Common myeloid progenitor, CD34-positive (primary cell): Measurements from ENCODE around the gene IFTAP.

ENCODE experiments used
- CTCF ChIA-PET: fragments of 350-600 bp; sonication (Branson Sonifier 250); formaldehyde crosslinking; loops from one replicate; lab custom pipeline; 2021; ENCODE audit warnings: antibody characterized with exemption; lab: Charles Lee
- POLR2A ChIA-PET: fragments of 350-600 bp; sonication (Branson Sonifier 250); formaldehyde crosslinking; loops from one replicate; lab custom pipeline; 2021; ENCODE audit warnings: antibody characterized with exemption; lab: Charles Lee
- DNase-seq, 3 donors: peaks; one replicate each; pipeline versions ENCODE4 v3.0.0 to v3.0.0-alpha.2; 2013
- H3K27ac ChIP-seq, 2 experiments: 1 replicate in 1 of 2; 2 replicates in 1 of 2; pipeline ENCODE4 v1.7.0; 2013; ENCODE audit warnings: inconsistent platforms in 2 of 2, low read length in 2 of 2, mild to moderate bottlenecking in 2 of 2, low read depth in 1 of 2, moderate library complexity in 1 of 2; ENCODE audit not compliant: severe bottlenecking in 2 of 2, insufficient read depth in 1 of 2, poor library complexity in 1 of 2
- H3K27me3 ChIP-seq, 5 experiments: replicated peaks in 2 of 5; 1 replicate in 3 of 5; 2 replicates in 2 of 5; pipeline versions ENCODE4 v1.6.1 to v1.7.0; 2013; ENCODE audit warnings: low read length in 4 of 5, mild to moderate bottlenecking in 2 of 5, moderate library complexity in 2 of 5, inconsistent platforms in 1 of 5; ENCODE audit not compliant: insufficient read depth in 5 of 5, control insufficient read depth in 4 of 5
- H3K36me3 ChIP-seq, 4 experiments: 1 replicate in 2 of 4; 2 replicates in 2 of 4; pipeline versions ENCODE4 v1.6.1 to v1.7.0; 2013; ENCODE audit warnings: low read length in 3 of 4, control low read depth in 1 of 4, mild to moderate bottlenecking in 1 of 4; ENCODE audit not compliant: control insufficient read depth in 4 of 4, insufficient read depth in 4 of 4
- H3K4me1 ChIP-seq, 4 experiments: 1 replicate in 3 of 4; 2 replicates in 1 of 4; pipeline versions ENCODE4 v1.6.1 to v1.7.1; 2013; ENCODE audit warnings: low read length in 3 of 4, mild to moderate bottlenecking in 3 of 4, control low read depth in 1 of 4, inconsistent platforms in 1 of 4, moderate library complexity in 1 of 4; ENCODE audit not compliant: control insufficient read depth in 4 of 4, insufficient read depth in 4 of 4; ENCODE audit errors: control extremely low read depth in 1 of 4
- H3K4me3 ChIP-seq, 7 experiments: 1 replicate in 4 of 7; 2 replicates in 3 of 7; pipeline versions ENCODE4 v1.5.1 to v1.7.0; 2013; ENCODE audit warnings: mild to moderate bottlenecking in 7 of 7, low read length in 6 of 7, moderate library complexity in 6 of 7, inconsistent platforms in 2 of 7, low read depth in 2 of 7, control low read depth in 1 of 7; ENCODE audit not compliant: insufficient read depth in 4 of 7, control insufficient read depth in 1 of 7; ENCODE audit errors: extremely low read depth in 1 of 7
- H3K9me3 ChIP-seq, 5 experiments: 1 replicate in 4 of 5; 2 replicates in 1 of 5; pipeline versions ENCODE4 v1.6.1 to v1.7.1; 2013; ENCODE audit warnings: low read length in 4 of 5, mild to moderate bottlenecking in 2 of 5, inconsistent platforms in 1 of 5, low read depth in 1 of 5, moderate library complexity in 1 of 5; ENCODE audit not compliant: control insufficient read depth in 4 of 5, insufficient read depth in 2 of 5; ENCODE audit errors: control extremely low read depth in 1 of 5
- WGBS: methylation state at CpG from one replicate; pipeline ENCODE4 v1.1.5; 2013; ENCODE audit not compliant: insufficient coverage; 5-methylcytosine and 5-hydroxymethylcytosine counted together

Gene IFTAP

GRCh38 chr11:36565031-36565610 is 29.2 kb upstream of the IFTAP start:
- H3K4me3 ChIP-seq, result peak overlapping the region in 6 of 7 experiments; percentile 40 to 76 (median 56)

GRCh38 chr11:36566407-36567053 is 27.8 kb upstream of the IFTAP start:
- Histone ChIP-seq H3K27me3 (no peaks in the 10 kb centered on the region), H3K36me3 (no peaks in the 10 kb centered on the region), H3K9me3 (no peaks in the 10 kb centered on the region), H3K4me3 (no peak overlapping the region), H3K27ac (no peak overlapping the region), H3K4me1 (peaks cover 0 to 11% (median 7%) of the 10 kb centered on the region in 4 experiments)
- WGBS, result 100% methylated on average over 3 of the region's 4 CpGs
- ChIA-PET CTCF (interaction anchor here (1.0 to 7.7 kb wide), 8 partner anchors 8 to 182 kb away, joined by 3 to 89 read pairs (median 28); no protein-coding TSS in a partner anchor), POLR2A (no interaction called here)
- DNase-seq, result no peak

More at GRCh38 chr11:36565031-36565610, 29.2 kb upstream of the IFTAP start:
- Histone ChIP-seq H3K4me1 (peaks cover 0 to 11% (median 7%) of the 10 kb centered on the region in 4 experiments), H3K27me3 (no peaks in the 10 kb centered on the region), H3K9me3 (no peaks in the 10 kb centered on the region), H3K27ac (no peak overlapping the region), H3K36me3 (no peaks in the 10 kb centered on the region)
- DNase-seq, result peak; percentile 10 to 52 (median 30)
- ChIA-PET POLR2A (interaction anchor here (0.5 to 0.9 kb wide), 2 partner anchors 58 to 548 kb away, joined by 3 to 4 read pairs; no protein-coding TSS in a partner anchor), CTCF (interaction anchor here (0.9 to 7.7 kb wide), 22 partner anchors 10 to 273 kb away, joined by 3 to 89 read pairs (median 8); partner anchors contain the start of gene TRAF6)
- WGBS, result 68% methylated on average over 4 of the region's 6 CpGs

GRCh38 chr11:36567694-36568093 is 26.6 kb upstream of the IFTAP start, which contains the start of gene RAG1:
TSS of gene RAG1 (plus strand) at chr11:36568007. CDS start at chr11:36573305, 5,298 bp downstream.
- Histone ChIP-seq H3K4me3 (peak within 1 kb of the TSS in 1 of 7 experiments; percentile 1), H3K27me3 (no peaks in the 10 kb centered on the region), H3K36me3 (no peaks in the 10 kb centered on the region), H3K27ac (no peak within 1 kb of the TSS), H3K9me3 (no peaks in the 10 kb centered on the region), H3K4me1 (peaks cover 0 to 11% (median 7%) of the 10 kb centered on the region in 4 experiments)
- no CpG with 5 or more reads among the region's 1 CpG for WGBS
- no peak for DNase-seq
- ChIA-PET CTCF (interaction anchor here (1.0 to 6.7 kb wide), 3 partner anchors 51 to 181 kb away, joined by 5 to 86 read pairs (median 59); no protein-coding TSS in a partner anchor), POLR2A (no interaction called here)

GRCh38 chr11:36569095-36569494 is 25.2 kb upstream of the IFTAP start:
- H3K4me3 ChIP-seq, result no peak overlapping the region
- POLR2A ChIA-PET, result no interaction called here

GRCh38 chr11:36574486-36574885 is 19.8 kb upstream of the IFTAP start:
- CTCF ChIA-PET, result interaction anchor here (1.1 to 7.8 kb wide), 3 partner anchors 11 to 172 kb away, joined by 3 to 50 read pairs (median 4); no protein-coding TSS in a partner anchor
- WGBS, result 96% methylated on average over 8 of the region's 8 CpGs
- POLR2A ChIA-PET, result no interaction called here
- Histone ChIP-seq H3K36me3 (peaks cover 0 to 5% (median 0%) of the 10 kb centered on the region in 4 experiments), H3K4me3 (no peak overlapping the region), H3K4me1 (no peaks in the 10 kb centered on the region), H3K27ac (no peak overlapping the region), H3K27me3 (no peaks in the 10 kb centered on the region), H3K9me3 (peaks cover 0 to 2% (median 0%) of the 10 kb centered on the region in 5 experiments)
- no peak for DNase-seq

More at GRCh38 chr11:36569095-36569494, 25.2 kb upstream of the IFTAP start:
- Histone ChIP-seq H3K27ac (no peak overlapping the region), H3K36me3 (peaks cover 0 to 4% (median 0%) of the 10 kb centered on the region in 4 experiments), H3K9me3 (peaks cover 0 to 1% (median 0%) of the 10 kb centered on the region in 5 experiments), H3K27me3 (no peaks in the 10 kb centered on the region), H3K4me1 (peaks cover 0 to 11% (median 7%) of the 10 kb centered on the region in 4 experiments)
- CTCF ChIA-PET, result no interaction called here
- no peak for DNase-seq
- 98% methylated on average over 4 of the region's 4 CpGs for WGBS

GRCh38 chr11:36577373-36577772 is 16.9 kb upstream of the IFTAP start:
- no CpG with 5 or more reads among the region's 2 CpGs for WGBS
- CTCF ChIA-PET, result interaction anchor here (0.7 to 7.8 kb wide), 3 partner anchors 14 to 124 kb away, joined by 3 to 50 read pairs (median 3); no protein-coding TSS in a partner anchor
- Histone ChIP-seq H3K36me3 (peaks cover 0 to 5% (median 0%) of the 10 kb centered on the region in 4 experiments), H3K27me3 (no peaks in the 10 kb centered on the region), H3K4me1 (no peaks in the 10 kb centered on the region), H3K4me3 (no peak overlapping the region), H3K27ac (no peak overlapping the region), H3K9me3 (peaks cover 0 to 14% (median 7%) of the 10 kb centered on the region in 5 experiments)
- no peak for DNase-seq
- POLR2A ChIA-PET, result no interaction called here
